ENCODE results near the gene FLRT2.

GRCh38 chr14:85702191-85702590, 172.2 kb downstream of the FLRT2 start:
- TF ChIP-seq, protein P1, sequence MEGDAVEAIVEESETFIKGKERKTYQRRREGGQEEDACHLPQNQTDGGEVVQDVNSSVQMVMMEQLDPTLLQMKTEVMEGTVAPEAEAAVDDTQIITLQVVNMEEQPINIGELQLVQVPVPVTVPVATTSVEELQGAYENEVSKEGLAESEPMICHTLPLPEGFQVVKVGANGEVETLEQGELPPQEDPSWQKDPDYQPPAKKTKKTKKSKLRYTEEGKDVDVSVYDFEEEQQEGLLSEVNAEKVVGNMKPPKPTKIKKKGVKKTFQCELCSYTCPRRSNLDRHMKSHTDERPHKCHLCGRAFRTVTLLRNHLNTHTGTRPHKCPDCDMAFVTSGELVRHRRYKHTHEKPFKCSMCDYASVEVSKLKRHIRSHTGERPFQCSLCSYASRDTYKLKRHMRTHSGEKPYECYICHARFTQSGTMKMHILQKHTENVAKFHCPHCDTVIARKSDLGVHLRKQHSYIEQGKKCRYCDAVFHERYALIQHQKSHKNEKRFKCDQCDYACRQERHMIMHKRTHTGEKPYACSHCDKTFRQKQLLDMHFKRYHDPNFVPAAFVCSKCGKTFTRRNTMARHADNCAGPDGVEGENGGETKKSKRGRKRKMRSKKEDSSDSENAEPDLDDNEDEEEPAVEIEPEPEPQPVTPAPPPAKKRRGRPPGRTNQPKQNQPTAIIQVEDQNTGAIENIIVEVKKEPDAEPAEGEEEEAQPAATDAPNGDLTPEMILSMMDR (IDR thresholded peaks at IDR 0.05 in 8 of 11, conservative IDR thresholded peaks at IDR 0.05 in 3 of 11), result no peak
- no peak for TF ChIP-seq POLR2A (IDR thresholded peaks at IDR 0.05)
